GM23248 (cell line): ENCODE data around the gene KIF4A.
"Not testable (repeated sequence)": the region's sequence is repeated elsewhere in the genome, so short reads cannot be mapped to it uniquely, and the experiment has no call there.

Experiments used
- EZH2 ChIP-seq: fragments of 200-600 bp; sonication (generic); IDR thresholded peaks from 2 replicates; pipeline ENCODE4 v1.6.1; 2018; ENCODE audit warnings: antibody characterized with exemption, mild to moderate bottlenecking; ENCODE audit not compliant: insufficient read depth, poor library complexity, severe bottlenecking
- EZH2phosphoT487 ChIP-seq: fragments of 200-600 bp; sonication (generic); IDR thresholded peaks from 2 replicates; pipeline ENCODE4 v1.6.1; 2018; ENCODE audit warnings: antibody characterized with exemption, moderate library complexity, mild to moderate bottlenecking, low read depth; ENCODE audit not compliant: insufficient read depth

DNA sequence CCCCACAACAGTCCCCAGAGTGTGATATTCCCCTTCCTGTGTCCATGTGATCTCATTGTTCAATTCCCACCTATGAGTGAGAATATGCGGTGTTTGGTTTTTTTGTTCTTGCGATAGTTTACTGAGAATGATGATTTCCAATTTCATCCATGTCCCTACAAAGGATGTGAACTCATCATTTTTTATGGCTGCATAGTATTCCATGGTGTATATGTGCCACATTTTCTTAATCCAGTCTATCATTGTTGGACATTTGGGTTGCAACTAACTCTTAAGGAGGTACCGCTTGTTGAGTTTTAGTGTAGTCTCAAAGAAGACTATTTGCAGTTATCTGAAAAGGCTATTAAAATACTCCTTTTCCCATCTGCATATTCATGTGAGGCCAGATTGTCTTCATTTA is 110.3 kb downstream of the KIF4A start:
- TF ChIP-seq EZH2phosphoT487, EZH2: not testable (repeated sequence)
